OCI-LY3 (cell line): ENCODE results near the gene ILDR2.

ENCODE experiments used
- CTCF ChIP-seq: fragments of 200-600, 300-600 bp; sonication (generic); IDR thresholded peaks from 2 replicates; pipeline ENCODE4 v1.5.1; 2014; ENCODE audit warnings: antibody characterized with exemption, low read length, low read depth
- EZH2phosphoT487 ChIP-seq: fragments of 200-600 bp; shearing (Covaris generic); IDR thresholded peaks from 2 replicates; pipeline ENCODE4 v1.6.1; 2018; ENCODE audit warnings: antibody characterized with exemption, mixed run types, low read depth

GRCh38 chr1:166971252-166971651, 4.1 kb downstream of the ILDR2 start:
- TF ChIP-seq CTCF, result no peak
- TF ChIP-seq EZH2phosphoT487, result no peak
